ENCODE data around the gene PDE11A. TPM values are rescaled to one million over a fixed set of nuclear protein-coding genes. Genes with fewer than 3 reads are reported as not detected.

PDE11A gene
- total RNA-seq (not detected), polyA plus RNA-seq (not detected)

DNA sequence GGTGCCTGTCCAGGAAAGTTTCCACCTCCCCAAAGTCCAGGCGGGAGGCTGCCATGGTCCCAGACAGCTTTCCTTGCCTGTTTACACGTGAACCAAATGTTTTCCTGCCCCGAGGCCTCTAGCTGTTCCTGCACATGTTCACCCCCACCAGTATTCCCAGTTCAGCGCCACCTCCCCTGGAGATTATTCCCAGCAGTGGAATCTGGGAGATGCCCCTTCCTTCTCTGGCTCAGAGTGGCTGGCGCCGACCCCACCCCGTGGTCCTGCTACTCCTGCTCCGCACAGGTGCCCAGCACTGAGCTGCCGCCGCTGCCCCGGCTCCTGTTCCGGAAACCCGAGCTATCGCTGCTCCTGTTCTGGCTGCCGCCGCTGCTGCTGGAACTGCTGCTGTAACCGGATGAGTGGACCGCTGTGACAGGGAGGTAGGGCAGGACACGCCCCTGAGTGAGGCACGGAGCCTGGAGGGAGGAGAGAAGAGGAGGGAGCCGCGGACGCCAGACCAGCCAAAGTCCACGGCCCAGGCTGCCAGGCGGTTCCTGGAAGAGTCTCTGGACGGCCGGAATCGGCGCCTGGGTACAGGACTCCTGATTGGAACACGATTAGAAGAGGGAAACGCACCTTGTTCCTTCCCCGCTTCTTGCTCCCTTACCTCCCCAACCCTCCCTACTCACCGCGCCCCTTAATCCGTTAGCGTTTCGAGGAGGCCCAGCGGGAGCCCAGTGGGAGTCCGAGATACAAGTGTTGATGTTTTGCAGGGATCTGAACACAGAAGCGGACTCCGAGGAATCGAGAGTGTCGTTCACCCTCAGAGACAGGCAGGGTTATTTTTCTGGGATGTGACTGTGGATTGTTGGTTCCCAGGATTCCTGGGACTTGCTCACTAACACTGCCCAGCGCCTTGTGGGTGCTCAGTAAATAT lies at the start of gene PDE11A:
Gene PDE11A (minus strand): TSS at position 395 of the 919 bp plus-strand sequence. CDS start 340 bp downstream, at position 55.
- Mint-ChIP-seq H3K4me3 (peak within 1 kb of the TSS in 7 of 8 donors; percentile 17 to 74 (median 48)), H3K27ac (no peak within 1 kb of the TSS), H3K9me3 (peaks cover 0 to 2% (median 0%) of the 10 kb centered on the region in 8 donors), H3K36me3 (no peaks in the 10 kb centered on the region), H3K27me3 (peaks cover 36 to 42% of the 10 kb centered on the region in 2 donors), H3K4me1 (peaks cover 0 to 12% (median 6%) of the 10 kb centered on the region in 4 donors)
- Histone ChIP-seq H3K27me3 (ENCODE audit: insufficient read depth, low read length) (peaks cover 7% of the 10 kb centered on the region), H3K4me1 (ENCODE audit: insufficient read depth, low read length) (peaks cover 10% of the 10 kb centered on the region), H3K27ac (ENCODE audit: low read depth, low read length) (no peak within 1 kb of the TSS), H3K4me3 (ENCODE audit: low read length in 2 of 2) (no peak within 1 kb of the TSS), H3K36me3 (ENCODE audit: insufficient read depth, low read length) (no peaks in the 10 kb centered on the region), H3K9me3 (ENCODE audit: control insufficient read depth in 1 of 2, low read length in 2 of 2) (no peaks in the 10 kb centered on the region)
- CTCF ChIA-PET (ENCODE audit: partially characterized antibody): interaction anchor here (1.0 kb wide), 2 partner anchors 11 to 294 kb away, joined by 3 read pairs; no protein-coding TSS in a partner anchor
- peak in 2 of 5 donors; percentile 0 to 6 for DNase-seq
- intact Hi-C loops (cut with micrococcal nuclease): no loop called here
- POLR2A ChIA-PET (ENCODE audit: partially characterized antibody): no interaction called here

DNA sequence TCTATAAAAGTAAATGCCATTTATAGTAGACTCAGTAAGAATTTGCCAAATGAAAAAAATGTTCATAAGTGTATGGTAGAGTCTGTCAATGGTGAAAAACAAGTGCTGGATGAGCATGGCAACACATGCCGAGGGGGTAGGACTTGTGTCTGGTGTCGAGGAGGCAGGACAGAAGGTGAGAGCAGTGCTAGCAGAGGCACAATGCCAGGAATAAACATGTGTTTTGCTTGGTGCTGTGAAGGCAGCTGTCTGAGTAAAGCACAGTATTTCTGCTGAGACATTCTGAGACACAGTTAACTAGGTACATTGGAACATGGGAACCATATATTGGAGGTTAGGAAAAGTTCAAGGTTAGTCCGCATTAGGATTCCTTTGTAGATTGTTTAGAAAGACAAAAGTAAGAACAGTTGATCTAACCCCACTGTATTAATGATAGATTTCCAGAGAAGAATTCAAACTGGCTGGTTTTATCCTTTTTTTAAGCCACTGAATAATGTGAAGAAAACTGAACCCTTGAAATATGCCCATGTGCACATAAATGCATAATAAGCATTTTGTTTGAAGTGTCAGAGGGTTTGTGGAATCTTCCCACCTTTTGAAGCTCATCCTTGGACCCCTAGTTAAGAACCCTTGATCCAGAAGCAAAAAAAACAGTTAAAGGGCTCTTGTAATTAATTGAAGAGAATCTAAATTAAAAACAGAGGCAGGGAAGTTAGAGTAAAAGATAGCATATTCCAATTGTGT lies 46.8 kb upstream of the PDE11A start:
- H3K27ac Mint-ChIP-seq: peak overlapping the region in 1 of 7 donors; percentile 45
- intact Hi-C loops (cut with micrococcal nuclease): no loop called here
- H3K4me3 Mint-ChIP-seq: peak overlapping the region in 1 of 8 donors; percentile 13
- H3K9me3 Mint-ChIP-seq: no peaks in the 10 kb centered on the region
- Histone ChIP-seq H3K4me3 (ENCODE audit: low read length in 2 of 2) (no peak overlapping the region), H3K9me3 (ENCODE audit: control insufficient read depth in 1 of 2, low read length in 2 of 2) (no peaks in the 10 kb centered on the region), H3K27ac (ENCODE audit: low read depth, low read length) (no peak overlapping the region), H3K36me3 (ENCODE audit: insufficient read depth, low read length) (peaks cover 17% of the 10 kb centered on the region), H3K4me1 (ENCODE audit: insufficient read depth, low read length) (peaks cover 9% of the 10 kb centered on the region), H3K27me3 (ENCODE audit: insufficient read depth, low read length) (no peaks in the 10 kb centered on the region)
- POLR2A ChIA-PET (ENCODE audit: partially characterized antibody): no interaction called here
- CTCF ChIA-PET (ENCODE audit: partially characterized antibody): interaction anchor here (1.4 kb wide), 1 partner anchor 296 kb away, joined by 3 read pairs; no protein-coding TSS in a partner anchor
- peaks cover 51 to 56% of the 10 kb centered on the region in 2 donors for H3K36me3 Mint-ChIP-seq
- no peak for DNase-seq
- H3K4me1 Mint-ChIP-seq: peaks cover 14 to 38% (median 18%) of the 10 kb centered on the region in 4 donors
- H3K27me3 Mint-ChIP-seq: no peaks in the 10 kb centered on the region

DNA sequence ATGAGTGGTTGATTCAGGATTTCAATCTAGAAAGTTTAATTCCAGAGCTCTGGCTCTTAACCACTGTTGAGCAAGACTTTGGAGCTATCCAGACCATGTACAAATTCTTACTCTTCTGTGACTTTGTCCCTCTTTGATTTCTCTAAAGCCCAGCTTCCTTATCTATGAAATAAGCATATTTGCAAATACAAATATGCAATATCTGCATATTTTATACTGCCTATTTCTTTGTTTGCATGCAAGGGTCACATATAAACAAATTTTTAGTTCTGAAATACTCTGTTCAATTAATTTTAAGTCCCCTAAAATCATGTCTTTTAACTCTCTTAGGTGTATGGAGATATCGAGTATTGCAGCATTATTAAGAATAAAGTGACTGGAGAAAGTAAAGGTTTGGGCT lies 45.1 kb upstream of the PDE11A start:
- DNase-seq: no peak
- H3K27ac ChIP-seq (ENCODE audit: low read depth, low read length): no peak overlapping the region
- H3K4me3 Mint-ChIP-seq: no peak overlapping the region
- peaks cover 11% of the 10 kb centered on the region for H3K36me3 ChIP-seq (ENCODE audit: insufficient read depth, low read length)
- peaks cover 23 to 53% (median 31%) of the 10 kb centered on the region in 4 donors for H3K4me1 Mint-ChIP-seq
- CTCF ChIA-PET (ENCODE audit: partially characterized antibody): interaction anchor here (1.6 kb wide), 1 partner anchor 11 kb away, joined by 4 read pairs; no protein-coding TSS in a partner anchor
- peaks cover 36 to 47% of the 10 kb centered on the region in 2 donors for H3K36me3 Mint-ChIP-seq
- H3K4me1 ChIP-seq (ENCODE audit: insufficient read depth, low read length): peaks cover 25% of the 10 kb centered on the region
- intact Hi-C loops (cut with micrococcal nuclease): no loop called here
- H3K4me3 ChIP-seq (ENCODE audit: low read length in 2 of 2): no peak overlapping the region
- POLR2A ChIA-PET (ENCODE audit: partially characterized antibody): no interaction called here
- no peaks in the 10 kb centered on the region for H3K27me3 Mint-ChIP-seq
- H3K27ac Mint-ChIP-seq: no peak overlapping the region
- H3K27me3 ChIP-seq (ENCODE audit: insufficient read depth, low read length): no peaks in the 10 kb centered on the region
- H3K9me3 ChIP-seq (ENCODE audit: control insufficient read depth in 1 of 2, low read length in 2 of 2): no peaks in the 10 kb centered on the region
- no peaks in the 10 kb centered on the region for H3K9me3 Mint-ChIP-seq

DNA sequence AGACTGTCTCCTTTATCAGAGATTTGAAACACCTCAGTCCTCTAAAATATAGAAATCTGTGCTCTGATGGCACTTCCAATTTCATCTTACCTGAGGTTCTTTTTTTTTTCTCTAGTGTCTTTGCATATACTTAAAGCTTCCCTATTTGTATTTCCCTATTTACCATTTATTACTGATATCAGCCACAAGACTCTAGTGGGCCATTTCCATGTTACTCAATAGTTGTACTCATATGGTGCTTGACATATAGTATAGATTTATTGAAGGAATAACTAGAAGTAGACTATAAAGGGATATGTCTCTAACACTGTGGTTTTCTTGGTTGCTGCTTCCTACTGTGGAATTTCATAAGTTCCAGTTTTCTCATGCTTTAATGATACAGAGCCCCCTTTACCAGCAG lies 42.7 kb upstream of the PDE11A start:
- H3K36me3 Mint-ChIP-seq: peaks cover 17 to 26% of the 10 kb centered on the region in 2 donors
- H3K36me3 ChIP-seq (ENCODE audit: insufficient read depth, low read length): no peaks in the 10 kb centered on the region
- peaks cover 32% of the 10 kb centered on the region for H3K4me1 ChIP-seq (ENCODE audit: insufficient read depth, low read length)
- no peaks in the 10 kb centered on the region for H3K9me3 ChIP-seq (ENCODE audit: control insufficient read depth in 1 of 2, low read length in 2 of 2)
- ChIA-PET POLR2A (ENCODE audit: partially characterized antibody) (no interaction called here), CTCF (ENCODE audit: partially characterized antibody) (interaction anchor here (1.4 to 4.2 kb wide), 2 partner anchors 299 to 967 kb away, joined by 3 to 16 read pairs; no protein-coding TSS in a partner anchor)
- DNase-seq: no peak
- H3K4me3 Mint-ChIP-seq: peak overlapping the region in 1 of 8 donors; percentile 0
- H3K27ac Mint-ChIP-seq: peak overlapping the region in 2 of 7 donors; percentile 9 to 71
- peaks cover 30 to 56% (median 41%) of the 10 kb centered on the region in 4 donors for H3K4me1 Mint-ChIP-seq
- H3K9me3 Mint-ChIP-seq: no peaks in the 10 kb centered on the region
- no peak overlapping the region for H3K27ac ChIP-seq (ENCODE audit: low read depth, low read length)
- H3K4me3 ChIP-seq (ENCODE audit: low read length in 2 of 2): no peak overlapping the region
- no peaks in the 10 kb centered on the region for H3K27me3 Mint-ChIP-seq
- intact Hi-C loops (cut with micrococcal nuclease): no loop called here
- H3K27me3 ChIP-seq (ENCODE audit: insufficient read depth, low read length): no peaks in the 10 kb centered on the region

DNA sequence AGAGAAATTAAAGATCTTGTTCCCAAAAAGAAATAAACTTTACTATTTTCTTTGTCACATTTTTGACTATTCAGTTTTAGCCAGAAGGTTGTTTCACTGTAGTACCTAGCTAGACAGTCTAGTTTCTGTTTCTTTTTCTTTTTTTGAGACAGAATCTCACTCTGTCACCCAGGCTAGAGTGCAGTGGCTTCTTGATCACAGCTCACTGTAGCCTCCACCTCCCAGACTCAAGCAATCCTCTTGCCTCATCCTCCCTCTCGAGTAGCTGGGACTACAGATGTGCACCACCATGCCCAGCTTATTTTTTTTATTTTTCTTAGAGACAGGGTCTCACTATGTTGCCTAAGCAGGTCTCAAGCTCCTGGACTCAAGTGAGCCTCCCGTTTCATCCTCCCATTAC lies 41.9 kb upstream of the PDE11A start:
- Histone ChIP-seq H3K36me3 (ENCODE audit: insufficient read depth, low read length) (no peaks in the 10 kb centered on the region), H3K27ac (ENCODE audit: low read depth, low read length) (no peak overlapping the region), H3K4me3 (ENCODE audit: low read length in 2 of 2) (no peak overlapping the region), H3K4me1 (ENCODE audit: insufficient read depth, low read length) (peaks cover 32% of the 10 kb centered on the region), H3K27me3 (ENCODE audit: insufficient read depth, low read length) (no peaks in the 10 kb centered on the region), H3K9me3 (ENCODE audit: control insufficient read depth in 1 of 2, low read length in 2 of 2) (no peaks in the 10 kb centered on the region)
- intact Hi-C loops (cut with micrococcal nuclease): loop anchor here (5.0 kb wide), 3 partner anchors 283 to 852 kb away; partner anchors contain the start of gene NFE2L2
- no peaks in the 10 kb centered on the region for H3K27me3 Mint-ChIP-seq
- ChIA-PET CTCF (ENCODE audit: partially characterized antibody) (interaction anchor here (1.1 to 4.2 kb wide), 3 partner anchors 77 to 300 kb away, joined by 3 to 16 read pairs (median 4); no protein-coding TSS in a partner anchor), POLR2A (ENCODE audit: partially characterized antibody) (no interaction called here)
- peaks cover 11 to 19% of the 10 kb centered on the region in 2 donors for H3K36me3 Mint-ChIP-seq
- peak overlapping the region; percentile 10 to 96 (median 34) for H3K4me3 Mint-ChIP-seq
- peak overlapping the region in 5 of 7 donors; percentile 23 to 78 (median 43) for H3K27ac Mint-ChIP-seq
- DNase-seq: no peak
- H3K9me3 Mint-ChIP-seq: no peaks in the 10 kb centered on the region
- H3K4me1 Mint-ChIP-seq: peaks cover 31 to 56% (median 41%) of the 10 kb centered on the region in 4 donors

DNA sequence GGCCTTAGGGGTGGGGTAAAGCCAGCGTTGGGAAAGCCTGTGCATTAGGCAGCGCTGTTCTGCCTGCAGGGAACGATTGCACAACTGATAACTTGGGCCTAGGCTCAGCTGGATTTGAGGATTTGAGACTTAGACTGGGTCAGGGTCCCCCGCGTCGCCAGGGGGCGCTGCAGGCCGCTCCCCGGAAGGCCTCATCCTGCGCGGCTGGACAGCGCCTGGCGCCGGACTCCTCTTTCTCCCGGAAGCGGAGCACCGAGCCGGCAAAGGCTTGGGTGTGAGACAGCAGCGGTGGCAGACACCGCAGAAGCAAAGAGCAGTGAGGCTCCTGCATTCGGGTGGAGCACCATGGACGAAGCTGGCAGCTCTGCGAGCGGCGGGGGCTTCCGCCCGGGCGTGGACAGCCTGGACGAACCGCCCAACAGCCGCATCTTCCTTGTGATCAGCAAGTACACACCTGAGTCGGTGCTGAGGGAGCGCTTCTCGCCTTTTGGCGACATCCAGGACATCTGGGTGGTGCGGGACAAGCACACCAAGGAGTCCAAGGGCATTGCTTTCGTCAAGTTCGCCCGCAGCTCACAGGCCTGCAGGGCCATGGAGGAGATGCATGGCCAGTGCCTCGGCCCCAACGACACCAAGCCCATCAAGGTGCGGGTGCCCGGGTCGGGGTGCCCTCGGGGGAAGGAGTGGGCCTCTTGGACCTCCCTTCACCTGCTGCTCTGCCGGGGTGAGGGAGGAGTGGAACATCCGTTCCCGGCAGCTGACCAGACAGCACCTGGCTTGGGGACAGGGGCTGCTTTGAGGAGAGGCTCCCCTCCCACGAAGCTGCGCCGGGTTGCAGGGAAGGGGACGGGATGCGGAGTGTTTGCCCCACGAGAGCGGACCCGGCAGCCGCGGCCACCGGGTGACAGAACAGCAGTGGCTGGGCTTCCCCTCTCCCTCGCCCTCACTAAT lies 39.9 kb upstream of the PDE11A start, which contains the start of gene RBM45:
Gene RBM45 (plus strand): TSS at position 236 of the 951 bp plus-strand sequence. CDS start 110 bp downstream, at position 346.
- H3K4me1 ChIP-seq (ENCODE audit: insufficient read depth, low read length): peaks cover 28% of the 10 kb centered on the region
- CTCF ChIA-PET (ENCODE audit: partially characterized antibody): interaction anchor here (0.7 to 4.2 kb wide), 25 partner anchors 8 to 848 kb away, joined by 3 to 34 read pairs (median 5); partner anchors contain the start of gene NFE2L2
- H3K36me3 Mint-ChIP-seq: peaks cover 4 to 8% of the 10 kb centered on the region in 2 donors
- peak within 1 kb of the TSS; percentile 82 to 95 (median 90) for H3K27ac Mint-ChIP-seq
- POLR2A ChIA-PET (ENCODE audit: partially characterized antibody): interaction anchor here (0.6 to 2.3 kb wide), 4 partner anchors 9 to 338 kb away, joined by 3 to 8 read pairs (median 4); partner anchors contain the start of genes PJVK and PRKRA
- H3K36me3 ChIP-seq (ENCODE audit: insufficient read depth, low read length): no peaks in the 10 kb centered on the region
- H3K9me3 Mint-ChIP-seq: no peaks in the 10 kb centered on the region
- no peaks in the 10 kb centered on the region for H3K9me3 ChIP-seq (ENCODE audit: control insufficient read depth in 1 of 2, low read length in 2 of 2)
- peak; percentile 76 to 82 (median 82) for DNase-seq
- peaks cover 28 to 47% (median 39%) of the 10 kb centered on the region in 4 donors for H3K4me1 Mint-ChIP-seq
- H3K4me3 ChIP-seq (ENCODE audit: low read length in 2 of 2): peak within 1 kb of the TSS; percentile 80 to 92
- intact Hi-C loops (cut with micrococcal nuclease): loop anchor here (1.0 to 5.0 kb wide), 5 partner anchors 168 to 850 kb away; partner anchors contain the start of gene NFE2L2
- H3K27ac ChIP-seq (ENCODE audit: low read depth, low read length): peak within 1 kb of the TSS; percentile 66
- no peaks in the 10 kb centered on the region for H3K27me3 ChIP-seq (ENCODE audit: insufficient read depth, low read length)
- peak within 1 kb of the TSS; percentile 87 to 96 (median 91) for H3K4me3 Mint-ChIP-seq
- H3K27me3 Mint-ChIP-seq: no peaks in the 10 kb centered on the region
